HL-60 (cell line): ENCODE results near the gene EPS8.

Source experiments
- POLR2AphosphoS5 ChIP-seq: IDR thresholded peaks from 2 replicates; pipeline ENCODE4 v1.6.1; 2012; ENCODE audit warnings: low read depth
- TF ChIP-seq, protein P1 (sequence below): IDR thresholded peaks from one replicate; pipeline ENCODE4 v1.5.1; 2011; ENCODE audit warnings: low read length, control low read depth, inconsistent platforms; ENCODE audit not compliant: insufficient read depth
- TF ChIP-seq, protein P2 (sequence below): IDR thresholded peaks from 2 replicates; pipeline ENCODE4 v1.6.1; 2012; ENCODE audit warnings: low read depth; ENCODE audit not compliant: insufficient replicate concordance

DNA sequence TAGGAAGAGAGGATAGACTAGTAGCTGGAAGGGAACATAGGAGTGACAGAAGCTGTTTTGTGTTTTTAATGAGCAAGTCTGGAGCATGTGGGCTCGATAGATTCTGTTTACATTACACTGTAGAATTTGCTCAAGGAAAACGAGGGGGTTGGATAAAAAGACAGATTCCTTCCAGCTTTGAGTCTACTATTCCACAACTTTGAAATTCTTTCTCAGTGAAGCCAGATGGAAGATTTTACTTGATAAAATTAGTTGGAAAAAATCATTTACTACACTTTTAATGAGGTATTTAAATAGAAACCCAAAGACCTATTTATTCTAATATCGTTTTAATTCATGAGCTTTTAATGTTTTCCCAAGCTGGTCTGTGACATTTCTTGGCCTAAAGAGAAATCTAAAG is 19.5 kb upstream of the EPS8 start:
- TF ChIP-seq, protein P1, sequence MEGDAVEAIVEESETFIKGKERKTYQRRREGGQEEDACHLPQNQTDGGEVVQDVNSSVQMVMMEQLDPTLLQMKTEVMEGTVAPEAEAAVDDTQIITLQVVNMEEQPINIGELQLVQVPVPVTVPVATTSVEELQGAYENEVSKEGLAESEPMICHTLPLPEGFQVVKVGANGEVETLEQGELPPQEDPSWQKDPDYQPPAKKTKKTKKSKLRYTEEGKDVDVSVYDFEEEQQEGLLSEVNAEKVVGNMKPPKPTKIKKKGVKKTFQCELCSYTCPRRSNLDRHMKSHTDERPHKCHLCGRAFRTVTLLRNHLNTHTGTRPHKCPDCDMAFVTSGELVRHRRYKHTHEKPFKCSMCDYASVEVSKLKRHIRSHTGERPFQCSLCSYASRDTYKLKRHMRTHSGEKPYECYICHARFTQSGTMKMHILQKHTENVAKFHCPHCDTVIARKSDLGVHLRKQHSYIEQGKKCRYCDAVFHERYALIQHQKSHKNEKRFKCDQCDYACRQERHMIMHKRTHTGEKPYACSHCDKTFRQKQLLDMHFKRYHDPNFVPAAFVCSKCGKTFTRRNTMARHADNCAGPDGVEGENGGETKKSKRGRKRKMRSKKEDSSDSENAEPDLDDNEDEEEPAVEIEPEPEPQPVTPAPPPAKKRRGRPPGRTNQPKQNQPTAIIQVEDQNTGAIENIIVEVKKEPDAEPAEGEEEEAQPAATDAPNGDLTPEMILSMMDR, result no peak
- no peak for TF ChIP-seq POLR2AphosphoS5
- TF ChIP-seq, protein P2, sequence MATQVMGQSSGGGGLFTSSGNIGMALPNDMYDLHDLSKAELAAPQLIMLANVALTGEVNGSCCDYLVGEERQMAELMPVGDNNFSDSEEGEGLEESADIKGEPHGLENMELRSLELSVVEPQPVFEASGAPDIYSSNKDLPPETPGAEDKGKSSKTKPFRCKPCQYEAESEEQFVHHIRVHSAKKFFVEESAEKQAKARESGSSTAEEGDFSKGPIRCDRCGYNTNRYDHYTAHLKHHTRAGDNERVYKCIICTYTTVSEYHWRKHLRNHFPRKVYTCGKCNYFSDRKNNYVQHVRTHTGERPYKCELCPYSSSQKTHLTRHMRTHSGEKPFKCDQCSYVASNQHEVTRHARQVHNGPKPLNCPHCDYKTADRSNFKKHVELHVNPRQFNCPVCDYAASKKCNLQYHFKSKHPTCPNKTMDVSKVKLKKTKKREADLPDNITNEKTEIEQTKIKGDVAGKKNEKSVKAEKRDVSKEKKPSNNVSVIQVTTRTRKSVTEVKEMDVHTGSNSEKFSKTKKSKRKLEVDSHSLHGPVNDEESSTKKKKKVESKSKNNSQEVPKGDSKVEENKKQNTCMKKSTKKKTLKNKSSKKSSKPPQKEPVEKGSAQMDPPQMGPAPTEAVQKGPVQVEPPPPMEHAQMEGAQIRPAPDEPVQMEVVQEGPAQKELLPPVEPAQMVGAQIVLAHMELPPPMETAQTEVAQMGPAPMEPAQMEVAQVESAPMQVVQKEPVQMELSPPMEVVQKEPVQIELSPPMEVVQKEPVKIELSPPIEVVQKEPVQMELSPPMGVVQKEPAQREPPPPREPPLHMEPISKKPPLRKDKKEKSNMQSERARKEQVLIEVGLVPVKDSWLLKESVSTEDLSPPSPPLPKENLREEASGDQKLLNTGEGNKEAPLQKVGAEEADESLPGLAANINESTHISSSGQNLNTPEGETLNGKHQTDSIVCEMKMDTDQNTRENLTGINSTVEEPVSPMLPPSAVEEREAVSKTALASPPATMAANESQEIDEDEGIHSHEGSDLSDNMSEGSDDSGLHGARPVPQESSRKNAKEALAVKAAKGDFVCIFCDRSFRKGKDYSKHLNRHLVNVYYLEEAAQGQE, result no peak
